Right atrium auricular region (tissue), 2 donors: ENCODE results near the gene ANAPC13. TPM values are rescaled to one million over a fixed set of nuclear protein-coding genes. Genes with fewer than 3 reads are reported as not detected.

Experiments used
- DNase-seq: peaks from one replicate; pipeline ENCODE4 v3.0.0-alpha.2; 2019; ENCODE audit warnings: low spot score
- H3K27ac ChIP-seq, 2 donors: fragments of 200-600 bp; sonication (generic); 1 replicate in 1 of 2; 2 replicates in 1 of 2; pipeline ENCODE4 v1.5.1; 2016 to 2019
- H3K27me3 ChIP-seq, 2 donors: fragments of 200-600 bp; sonication (generic); one replicate each; pipeline versions ENCODE4 v1.5.1 to v1.6.0; 2017 to 2019
- H3K36me3 ChIP-seq: fragments of 200-600 bp; sonication (generic); one replicate; pipeline ENCODE4 v1.5.1; 2016
- H3K4me1 ChIP-seq, 2 donors: fragments of 200-600 bp; sonication (generic); one replicate each; pipeline versions ENCODE4 v1.5.1 to v1.6.0; 2017 to 2019
- H3K4me3 ChIP-seq, 2 donors: fragments of 200-600 bp; sonication (generic); 1 replicate in 1 of 2; 2 replicates in 1 of 2; pipeline ENCODE4 v1.5.1; 2017 to 2019; ENCODE audit warnings: mild to moderate bottlenecking in 1 of 2, moderate library complexity in 1 of 2
- H3K9me3 ChIP-seq, 2 donors: fragments of 200-600 bp; sonication (generic); one replicate each; pipeline ENCODE4 v1.5.1; 2019
- CTCF ChIP-seq, 2 donors: fragments of 200-600 bp; sonication (generic); IDR thresholded peaks; one replicate each; pipeline ENCODE4 v1.5.1; 2019; ENCODE audit warnings: antibody characterized with exemption in 2 of 2
- total RNA-seq, 2 donors: library from RNA; depleted of rRNA; stranded (reverse); fragments of >200 nt; gene quantifications; one replicate each; pipeline ENCODE4 v1.1.0, GENCODE V29; 2016

ANAPC13 gene
- total RNA-seq, 2 donors from 2014 or later: 67.8 to 110 TPM

GRCh38 chr3:134505485-134505884 lies 19.7 kb upstream of the ANAPC13 start:
- H3K27me3 ChIP-seq: no peaks in the 10 kb centered on the region
- no peak overlapping the region for H3K4me3 ChIP-seq
- H3K4me1 ChIP-seq: no peaks in the 10 kb centered on the region
- no peaks in the 10 kb centered on the region for H3K36me3 ChIP-seq
- no peak for DNase-seq
- peaks cover 0 to 10% of the 10 kb centered on the region in 2 donors for H3K9me3 ChIP-seq
- no peak overlapping the region for H3K27ac ChIP-seq
- TF ChIP-seq CTCF (IDR thresholded peaks at IDR 0.05): no peak

GRCh38 chr3:134504132-134504531 lies 18.3 kb upstream of the ANAPC13 start:
- Histone ChIP-seq H3K4me3 (no peak overlapping the region), H3K27ac (no peak overlapping the region), H3K27me3 (no peaks in the 10 kb centered on the region), H3K4me1 (no peaks in the 10 kb centered on the region), H3K9me3 (peaks cover 0 to 10% of the 10 kb centered on the region in 2 donors), H3K36me3 (no peaks in the 10 kb centered on the region)
- no peak for DNase-seq
- no peak for TF ChIP-seq CTCF (IDR thresholded peaks at IDR 0.05)

GRCh38 chr3:134503266-134503665 lies 17.5 kb upstream of the ANAPC13 start:
- Histone ChIP-seq H3K4me3 (no peak overlapping the region), H3K36me3 (no peaks in the 10 kb centered on the region), H3K4me1 (no peaks in the 10 kb centered on the region), H3K27ac (no peak overlapping the region), H3K27me3 (no peaks in the 10 kb centered on the region), H3K9me3 (peaks cover 0 to 10% of the 10 kb centered on the region in 2 donors)
- TF ChIP-seq CTCF (IDR thresholded peaks at IDR 0.05): no peak
- DNase-seq: no peak

- no peak overlapping the region for H3K27ac ChIP-seq
- H3K4me1 ChIP-seq: no peaks in the 10 kb centered on the region
- H3K9me3 ChIP-seq: no peaks in the 10 kb centered on the region
- no peak for DNase-seq
- no peaks in the 10 kb centered on the region for H3K36me3 ChIP-seq
- no peaks in the 10 kb centered on the region for H3K27me3 ChIP-seq
- TF ChIP-seq CTCF (IDR thresholded peaks at IDR 0.05): no peak
- H3K4me3 ChIP-seq: no peak overlapping the region
Observed at GRCh38 chr3:134496471-134497071, 10.8 kb upstream of the ANAPC13 start.

GRCh38 chr3:134495980-134496379 lies 10.2 kb upstream of the ANAPC13 start:
- TF ChIP-seq CTCF (IDR thresholded peaks at IDR 0.05): no peak
- Histone ChIP-seq H3K9me3 (no peaks in the 10 kb centered on the region), H3K27me3 (no peaks in the 10 kb centered on the region), H3K27ac (no peak overlapping the region), H3K4me3 (no peak overlapping the region), H3K4me1 (no peaks in the 10 kb centered on the region), H3K36me3 (no peaks in the 10 kb centered on the region)
- DNase-seq: no peak

- no peaks in the 10 kb centered on the region for H3K27me3 ChIP-seq
- no peak for DNase-seq
- no peak overlapping the region for H3K27ac ChIP-seq
- no peaks in the 10 kb centered on the region for H3K4me1 ChIP-seq
- no peaks in the 10 kb centered on the region for H3K36me3 ChIP-seq
- TF ChIP-seq CTCF (IDR thresholded peaks at IDR 0.05): no peak
- H3K4me3 ChIP-seq: no peak overlapping the region
- no peaks in the 10 kb centered on the region for H3K9me3 ChIP-seq
Observed at GRCh38 chr3:134494495-134494894, 8.7 kb upstream of the ANAPC13 start.
